Astrocyte of the spinal cord (primary cell): ENCODE results near the gene ARSG.

Experiments
- DNase-seq: peaks from one replicate; pipeline ENCODE4 v3.0.0; 2011; ENCODE audit warnings: low read depth, low spot score
- H3K4me3 ChIP-seq: 2 replicates; pipeline ENCODE4 v1.5.1; 2011; ENCODE audit warnings: low read depth, mild to moderate bottlenecking, low read length, moderate library complexity
- in situ Hi-C: cut with HindIII; loops from 2 replicates; pipeline ENCODE4 v1.10.0; 2017; ENCODE audit warnings: low sequenced_read_pairs
- TF ChIP-seq, protein P1 (sequence below): IDR thresholded peaks from 2 replicates; pipeline ENCODE4 v1.5.1; 2012; ENCODE audit warnings: low read depth, mild to moderate bottlenecking, low read length, inconsistent platforms

Gene ARSG

DNA sequence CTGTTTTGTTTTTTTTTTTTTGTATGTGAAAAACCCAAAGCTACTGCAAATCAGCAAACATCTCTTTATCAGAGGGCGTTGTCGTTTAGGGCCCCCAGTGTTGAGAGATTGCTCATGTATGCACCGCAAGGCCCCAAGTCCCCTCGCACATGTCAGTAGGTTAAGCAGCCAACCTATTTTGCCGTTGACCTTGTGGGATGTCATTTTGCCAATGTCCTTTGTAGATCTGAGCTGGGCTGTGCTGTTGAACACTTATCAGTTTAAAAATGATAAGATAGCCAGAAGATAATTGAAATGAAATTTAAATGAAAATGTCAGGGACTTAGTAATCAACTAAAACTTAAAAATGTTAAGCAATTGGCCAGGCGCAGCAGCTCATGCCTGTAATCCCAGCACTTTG, 26.2 kb downstream of the ARSG start:
- DNase-seq: no peak
- in situ Hi-C loops: no loop called here
- TF ChIP-seq, protein P1, sequence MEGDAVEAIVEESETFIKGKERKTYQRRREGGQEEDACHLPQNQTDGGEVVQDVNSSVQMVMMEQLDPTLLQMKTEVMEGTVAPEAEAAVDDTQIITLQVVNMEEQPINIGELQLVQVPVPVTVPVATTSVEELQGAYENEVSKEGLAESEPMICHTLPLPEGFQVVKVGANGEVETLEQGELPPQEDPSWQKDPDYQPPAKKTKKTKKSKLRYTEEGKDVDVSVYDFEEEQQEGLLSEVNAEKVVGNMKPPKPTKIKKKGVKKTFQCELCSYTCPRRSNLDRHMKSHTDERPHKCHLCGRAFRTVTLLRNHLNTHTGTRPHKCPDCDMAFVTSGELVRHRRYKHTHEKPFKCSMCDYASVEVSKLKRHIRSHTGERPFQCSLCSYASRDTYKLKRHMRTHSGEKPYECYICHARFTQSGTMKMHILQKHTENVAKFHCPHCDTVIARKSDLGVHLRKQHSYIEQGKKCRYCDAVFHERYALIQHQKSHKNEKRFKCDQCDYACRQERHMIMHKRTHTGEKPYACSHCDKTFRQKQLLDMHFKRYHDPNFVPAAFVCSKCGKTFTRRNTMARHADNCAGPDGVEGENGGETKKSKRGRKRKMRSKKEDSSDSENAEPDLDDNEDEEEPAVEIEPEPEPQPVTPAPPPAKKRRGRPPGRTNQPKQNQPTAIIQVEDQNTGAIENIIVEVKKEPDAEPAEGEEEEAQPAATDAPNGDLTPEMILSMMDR: no peak
- H3K4me3 ChIP-seq: no peak overlapping the region

DNA sequence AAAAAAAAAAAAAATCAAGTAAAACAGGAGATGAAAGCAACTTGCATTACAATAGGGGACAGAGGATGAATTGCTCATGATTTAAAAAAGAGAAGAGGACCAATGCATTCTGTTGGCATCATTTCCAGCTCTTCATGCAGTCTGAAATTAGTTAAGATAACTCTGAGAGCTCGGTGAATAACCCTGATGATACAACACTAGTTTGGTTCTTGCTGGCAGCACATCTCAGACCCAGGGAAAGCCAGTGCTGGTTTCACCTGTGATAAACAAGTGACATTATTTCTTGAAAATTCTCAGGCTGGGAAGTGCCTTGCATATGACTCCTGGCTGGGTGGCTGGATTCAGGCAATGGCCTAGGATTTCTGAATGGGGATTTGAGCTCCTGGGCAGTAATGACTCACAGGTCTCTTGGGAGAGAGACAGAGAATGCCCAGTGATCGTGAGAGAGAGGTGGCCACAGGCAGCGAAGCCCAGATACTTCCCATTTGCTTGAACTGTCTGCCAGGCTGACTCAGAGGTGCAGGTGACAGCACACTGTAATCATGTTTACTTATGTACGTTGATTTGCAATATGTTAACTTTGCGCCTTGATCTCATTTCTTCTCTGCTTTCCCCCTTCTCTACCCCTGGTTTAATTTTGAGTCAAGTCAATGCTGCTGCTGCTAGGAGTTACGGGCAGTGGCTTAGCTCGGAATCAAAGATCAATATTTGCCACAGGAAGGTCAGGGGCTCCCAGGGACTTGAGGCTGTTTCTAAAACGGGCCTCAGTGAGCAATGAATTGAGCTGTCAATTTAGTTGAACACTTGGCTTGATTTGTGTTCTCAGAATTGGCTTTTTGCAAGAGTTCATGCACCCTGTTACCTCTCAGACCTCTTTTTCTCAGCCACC, 27.1 kb downstream of the ARSG start:
- TF ChIP-seq, protein P1: no peak
- DNase-seq: peak; percentile 37
- H3K4me3 ChIP-seq: no peak overlapping the region
- in situ Hi-C loops: no loop called here

DNA sequence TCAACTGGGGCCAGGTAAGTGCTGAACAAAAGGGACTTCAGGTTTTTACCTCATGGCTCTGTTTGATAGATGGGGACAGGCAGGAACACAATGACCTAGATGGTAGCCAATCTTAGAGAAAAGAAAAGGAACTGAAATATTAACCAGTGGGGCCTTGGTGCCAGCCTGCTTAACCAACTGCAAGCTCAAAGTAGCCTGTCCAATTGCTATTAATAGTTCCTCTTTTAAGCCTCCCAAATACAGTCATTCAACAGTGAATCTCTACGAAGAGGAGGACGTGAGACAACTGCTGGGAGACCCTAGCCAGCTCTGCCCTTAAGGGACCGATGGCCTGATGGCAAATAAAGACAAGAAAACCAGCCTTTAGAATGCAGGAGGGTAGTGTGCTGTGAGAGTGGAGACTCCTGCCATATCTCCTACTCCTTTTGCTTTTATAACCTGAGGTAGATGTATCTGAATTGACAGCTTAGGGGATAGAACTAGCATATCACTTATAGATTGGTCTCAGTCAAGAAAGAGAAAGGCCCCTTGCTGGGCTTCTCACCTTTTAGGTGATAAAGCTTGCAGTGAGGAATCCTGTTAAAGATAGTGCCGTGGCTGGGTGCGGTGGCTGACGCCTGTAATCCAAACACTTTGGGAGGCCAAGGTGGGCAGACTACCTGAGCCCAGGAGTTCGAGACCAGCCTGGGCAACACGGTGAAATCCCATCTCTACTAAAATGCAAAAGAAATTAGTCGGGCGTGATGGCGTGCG, 28.3 kb downstream of the ARSG start:
- TF ChIP-seq, protein P1: no peak
- no peak overlapping the region for H3K4me3 ChIP-seq
- DNase-seq: no peak
- in situ Hi-C loops: no loop called here

DNA sequence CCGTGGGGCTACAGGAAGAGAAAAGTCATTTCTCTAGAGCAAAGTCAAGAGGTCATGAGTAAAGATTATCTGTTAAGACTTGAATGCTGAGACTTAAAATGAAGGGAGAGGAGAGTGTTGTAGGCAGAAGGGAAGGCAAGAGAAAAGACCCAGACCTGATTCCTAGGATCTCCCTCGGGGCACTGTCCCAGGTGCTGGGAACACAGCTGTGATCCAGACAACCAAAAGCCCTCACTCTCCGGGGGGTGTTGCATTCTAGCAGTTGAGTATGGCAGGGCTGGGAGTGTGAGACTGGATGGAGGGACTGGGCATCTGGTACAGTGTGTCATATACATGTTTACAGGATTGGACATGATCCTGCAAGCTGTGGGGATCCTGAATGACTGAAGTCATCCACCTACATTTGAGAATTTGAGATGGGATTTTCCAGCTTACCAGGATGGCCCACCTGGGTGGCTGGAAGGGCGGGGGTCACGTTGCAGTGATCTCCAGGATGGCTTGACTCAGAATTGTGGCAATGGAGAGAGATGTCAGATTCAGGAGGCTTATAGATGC, 29.1 kb downstream of the ARSG start:
- H3K4me3 ChIP-seq: no peak overlapping the region
- TF ChIP-seq, protein P1: no peak
- in situ Hi-C loops: no loop called here
- DNase-seq: no peak

DNA sequence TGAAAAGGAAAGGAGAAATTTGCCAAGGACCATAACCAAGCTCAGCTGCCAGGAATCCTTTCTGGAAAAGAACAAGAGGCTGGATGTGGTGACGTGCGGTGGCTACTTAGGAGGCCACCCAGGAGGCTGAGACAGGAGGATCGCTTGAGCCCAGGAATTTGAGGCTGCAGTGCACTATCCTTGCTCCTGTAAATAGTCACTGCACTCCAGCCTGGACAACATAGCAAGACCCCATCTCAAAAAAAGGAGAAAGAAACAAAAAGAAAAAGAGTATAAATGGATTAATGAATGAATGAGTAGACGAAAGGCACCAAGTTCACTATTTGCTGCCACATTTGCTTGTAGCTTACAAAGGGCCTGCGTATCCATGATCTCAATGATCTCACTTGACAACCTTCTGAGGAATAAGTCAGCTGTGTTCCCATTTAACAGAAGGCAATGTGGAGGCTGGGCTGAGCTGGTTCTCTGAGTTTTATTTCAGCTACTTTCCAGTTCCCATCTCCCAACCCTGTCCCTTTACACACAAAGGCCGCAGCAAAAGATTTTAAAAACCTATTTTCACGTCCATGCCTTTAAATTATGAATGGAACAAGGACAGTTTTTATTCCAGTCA, 29.8 kb downstream of the ARSG start:
- no peak overlapping the region for H3K4me3 ChIP-seq
- TF ChIP-seq, protein P1: no peak
- in situ Hi-C loops: no loop called here
- no peak for DNase-seq

DNA sequence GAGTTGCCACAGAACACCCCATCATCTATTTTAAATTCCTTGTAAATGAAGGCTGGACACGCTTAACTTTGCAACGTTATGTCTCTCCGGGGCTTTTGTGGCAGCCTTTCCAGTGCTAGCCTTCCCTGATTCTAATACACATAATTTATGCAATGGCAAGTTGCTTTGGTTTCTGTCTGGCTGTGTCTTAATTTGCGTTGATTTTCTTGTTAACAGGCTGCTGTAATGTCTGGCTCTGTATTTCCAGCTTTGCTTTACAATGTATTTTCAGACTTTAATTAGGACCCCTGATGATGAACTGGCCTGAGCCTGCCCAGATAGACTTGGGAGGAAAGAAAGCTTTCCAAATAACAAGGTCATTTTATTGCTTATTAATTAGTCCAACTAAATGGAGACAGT, 30.3 kb downstream of the ARSG start:
- DNase-seq: no peak
- H3K4me3 ChIP-seq: no peak overlapping the region
- TF ChIP-seq, protein P1: no peak
- in situ Hi-C loops: no loop called here
